ENCODE measurements around the gene GPC6.

- TF ChIP-seq POLR2A (IDR thresholded peaks at IDR 0.05), result no peak
- TF ChIP-seq POLR2AphosphoS5 (IDR thresholded peaks at IDR 0.05), result no peak
- TF ChIP-seq CTCF (IDR thresholded peaks at IDR 0.05), result no peak
- no peak for TF ChIP-seq EP300 (IDR thresholded peaks at IDR 0.05)
Measured at GRCh38 chr13:94233401-94233800, 1006.8 kb downstream of the GPC6 start.
